ENCODE measurements around the gene UBC.

The UBC gene

GRCh38 chr12:124947561-124948398 is 33.3 kb upstream of the UBC start:
- H3K36me3 Mint-ChIP-seq (ENCODE audit: low read depth), result peaks cover 36% of the 10 kb centered on the region
- no peak for DNase-seq
- peaks cover 5% of the 10 kb centered on the region for H3K4me1 Mint-ChIP-seq
- H3K4me3 Mint-ChIP-seq, result no peak overlapping the region
- no peaks in the 10 kb centered on the region for H3K27me3 Mint-ChIP-seq (ENCODE audit: low read depth, poor library complexity)
- no peak for TF ChIP-seq CTCF (IDR thresholded peaks at IDR 0.05)
- no peaks in the 10 kb centered on the region for H3K9me3 Mint-ChIP-seq
- H3K27ac Mint-ChIP-seq, result no peak overlapping the region

GRCh38 chr12:124947013-124947412 is 32.6 kb upstream of the UBC start:
- Mint-ChIP-seq H3K27me3 (ENCODE audit: low read depth, poor library complexity) (no peaks in the 10 kb centered on the region), H3K9me3 (no peaks in the 10 kb centered on the region), H3K4me1 (peaks cover 5% of the 10 kb centered on the region), H3K36me3 (ENCODE audit: low read depth) (peaks cover 36% of the 10 kb centered on the region), H3K4me3 (no peak overlapping the region), H3K27ac (no peak overlapping the region)
- no peak for DNase-seq
- TF ChIP-seq CTCF (IDR thresholded peaks at IDR 0.05), result no peak

DNA sequence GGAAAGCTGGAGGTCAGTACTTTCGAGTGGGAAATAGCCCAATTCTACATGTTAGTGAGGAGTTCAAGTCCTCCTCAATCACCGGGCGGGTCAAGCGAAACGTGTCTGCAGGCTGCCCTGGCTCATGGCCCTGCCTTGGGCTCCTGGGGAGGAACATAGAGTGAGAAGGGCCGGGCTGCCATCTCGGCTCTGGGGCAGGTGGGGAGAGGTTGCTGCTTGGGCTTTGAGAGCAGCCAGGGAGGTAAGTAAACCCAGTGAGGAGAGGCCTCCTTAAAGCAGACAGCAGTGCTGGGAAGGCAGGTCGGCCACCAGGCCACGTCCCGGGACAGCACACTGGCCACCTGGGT is 32.0 kb upstream of the UBC start:
- Mint-ChIP-seq H3K36me3 (ENCODE audit: low read depth) (peaks cover 35% of the 10 kb centered on the region), H3K9me3 (no peaks in the 10 kb centered on the region), H3K27me3 (ENCODE audit: low read depth, poor library complexity) (no peaks in the 10 kb centered on the region), H3K4me1 (peaks cover 5% of the 10 kb centered on the region), H3K27ac (no peak overlapping the region), H3K4me3 (no peak overlapping the region)
- TF ChIP-seq CTCF (IDR thresholded peaks at IDR 0.05), result no peak
- no peak for DNase-seq

DNA sequence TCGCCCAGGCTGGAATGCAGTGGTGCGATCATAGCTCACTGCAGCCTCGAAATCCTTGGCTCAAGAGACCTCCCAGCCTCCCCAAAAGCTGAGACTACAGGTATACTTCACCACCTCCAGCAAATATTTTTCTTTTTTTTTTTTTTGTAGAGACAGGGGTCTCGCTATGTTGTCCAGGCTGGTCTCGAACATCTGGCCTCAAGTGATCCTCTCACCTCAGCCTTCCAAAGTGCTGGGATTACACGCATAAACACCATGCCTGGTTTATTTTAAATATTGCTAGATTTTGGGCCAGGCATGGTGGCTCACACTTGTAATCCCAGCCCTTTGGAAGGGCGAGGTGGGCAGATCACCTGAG is 26.7 kb upstream of the UBC start:
- Mint-ChIP-seq H3K4me3 (no peak overlapping the region), H3K27me3 (ENCODE audit: low read depth, poor library complexity) (no peaks in the 10 kb centered on the region)
- no peak for TF ChIP-seq CTCF (IDR thresholded peaks at IDR 0.05)

GRCh38 chr12:124940393-124941169 is 26.1 kb upstream of the UBC start:
- TF ChIP-seq CTCF (IDR thresholded peaks at IDR 0.05), result peak; percentile 74
- peaks cover 13% of the 10 kb centered on the region for H3K36me3 Mint-ChIP-seq (ENCODE audit: low read depth)
- H3K27ac Mint-ChIP-seq, result no peak overlapping the region
- no peak overlapping the region for H3K4me3 Mint-ChIP-seq
- H3K4me1 Mint-ChIP-seq, result no peaks in the 10 kb centered on the region
- H3K27me3 Mint-ChIP-seq (ENCODE audit: low read depth, poor library complexity), result no peaks in the 10 kb centered on the region
- peak; percentile 76 for DNase-seq
- H3K9me3 Mint-ChIP-seq, result no peaks in the 10 kb centered on the region

More for the DNA sequence above, 26.7 kb upstream of the UBC start:
- H3K9me3 Mint-ChIP-seq, result no peaks in the 10 kb centered on the region
- no peak overlapping the region for H3K27ac Mint-ChIP-seq
- H3K4me1 Mint-ChIP-seq, result no peaks in the 10 kb centered on the region
- DNase-seq, result no peak
- H3K36me3 Mint-ChIP-seq (ENCODE audit: low read depth), result peaks cover 18% of the 10 kb centered on the region

- Mint-ChIP-seq H3K27me3 (ENCODE audit: low read depth, poor library complexity) (peaks cover 4% of the 10 kb centered on the region), H3K4me3 (no peak overlapping the region), H3K27ac (no peak overlapping the region), H3K9me3 (peaks cover 3% of the 10 kb centered on the region), H3K36me3 (ENCODE audit: low read depth) (peaks cover 12% of the 10 kb centered on the region), H3K4me1 (no peaks in the 10 kb centered on the region)
- DNase-seq, result no peak
- no peak for TF ChIP-seq CTCF (IDR thresholded peaks at IDR 0.05)
Measured at GRCh38 chr12:124940143-124940392, 25.6 kb upstream of the UBC start.
